NOMO-1 treated with DMSO at 0.1 percent for 48 hours (cell line): ENCODE measurements around the gene NDUFB2.
A peak's percentile ranks its signal among the peaks of the same experiment; 100 is the strongest.
"Not testable (repeated sequence)": the region's sequence is repeated elsewhere in the genome, so short reads cannot be mapped to it uniquely, and the experiment has no call there.

Experiments
- DNase-seq: peaks from one replicate; lab custom pipeline; 2025; ENCODE audit not compliant: unreplicated experiment; lab: John Stamatoyannopoulos, UW

Gene NDUFB2

GRCh38 chr7:140689199-140690152 is 7.0 kb upstream of the NDUFB2 start:
- DNase-seq, result no peak

GRCh38 chr7:140691376-140692045 is 5.0 kb upstream of the NDUFB2 start:
- no peak for DNase-seq

GRCh38 chr7:140693849-140694248 is 2.7 kb upstream of the NDUFB2 start:
- DNase-seq, result not testable (repeated sequence)

GRCh38 chr7:140694592-140694991 is 1.9 kb upstream of the NDUFB2 start:
- no peak for DNase-seq

- no peak for DNase-seq
Measured at GRCh38 chr7:140695381-140695780, 1.1 kb upstream of the NDUFB2 start.

- DNase-seq, result no peak
Measured at GRCh38 chr7:140696024-140696679, 356 bp upstream of the NDUFB2 start.

GRCh38 chr7:140697447-140698143 is 1.1 kb downstream of the NDUFB2 start:
- DNase-seq, result no peak

GRCh38 chr7:140698477-140698876 is 2.0 kb downstream of the NDUFB2 start:
- no peak for DNase-seq

GRCh38 chr7:140702774-140703173 is 6.3 kb downstream of the NDUFB2 start:
- DNase-seq, result no peak

GRCh38 chr7:140704205-140704604 is 7.7 kb downstream of the NDUFB2 start:
- DNase-seq, result no peak

- DNase-seq, result no peak
Measured at GRCh38 chr7:140707132-140707531, 10.6 kb downstream of the NDUFB2 start.

- DNase-seq, result not testable (repeated sequence)
Measured at GRCh38 chr7:140708764-140709163, 12.3 kb downstream of the NDUFB2 start.

- not testable (repeated sequence) for DNase-seq
Measured at GRCh38 chr7:140712392-140712791, 15.9 kb downstream of the NDUFB2 start.

- DNase-seq, result no peak
Measured at GRCh38 chr7:140714331-140715040, 18.0 kb downstream of the NDUFB2 start.

- DNase-seq, result peak; percentile 33
Measured at GRCh38 chr7:140719721-140720120, 23.2 kb downstream of the NDUFB2 start.

- no peak for DNase-seq
Measured at GRCh38 chr7:140722254-140722653, 25.7 kb downstream of the NDUFB2 start.

GRCh38 chr7:140723006-140723405 is 26.5 kb downstream of the NDUFB2 start:
- no peak for DNase-seq

- DNase-seq, result no peak
Measured at GRCh38 chr7:140723574-140723973, 27.1 kb downstream of the NDUFB2 start.

GRCh38 chr7:140724706-140725105 is 28.2 kb downstream of the NDUFB2 start:
- DNase-seq, result no peak

GRCh38 chr7:140726281-140726680 is 29.8 kb downstream of the NDUFB2 start:
- peak; percentile 1 for DNase-seq
